ENCODE results near the gene MPRIP.

MPRIP gene

DNA sequence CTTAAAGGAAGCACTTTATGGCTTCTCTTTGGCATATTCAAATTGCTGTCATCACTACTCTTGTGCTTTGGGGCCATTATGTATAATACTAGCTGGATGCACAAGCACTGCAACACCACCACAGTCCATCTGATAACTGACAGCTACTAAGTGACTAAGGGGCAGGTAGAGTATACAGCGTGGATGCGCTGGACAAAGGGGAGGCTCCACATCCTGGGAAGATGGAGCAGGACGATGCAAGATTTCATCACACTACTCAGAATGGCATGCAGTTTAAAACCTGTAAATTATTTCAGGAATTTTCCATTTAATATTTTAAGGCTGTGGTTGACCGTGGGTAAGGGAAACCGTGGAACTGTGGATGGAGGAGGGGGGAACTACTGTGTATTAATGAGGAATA is 25.0 kb downstream of the MPRIP start:
- no peak for DNase-seq (ENCODE audit: low spot score)

DNA sequence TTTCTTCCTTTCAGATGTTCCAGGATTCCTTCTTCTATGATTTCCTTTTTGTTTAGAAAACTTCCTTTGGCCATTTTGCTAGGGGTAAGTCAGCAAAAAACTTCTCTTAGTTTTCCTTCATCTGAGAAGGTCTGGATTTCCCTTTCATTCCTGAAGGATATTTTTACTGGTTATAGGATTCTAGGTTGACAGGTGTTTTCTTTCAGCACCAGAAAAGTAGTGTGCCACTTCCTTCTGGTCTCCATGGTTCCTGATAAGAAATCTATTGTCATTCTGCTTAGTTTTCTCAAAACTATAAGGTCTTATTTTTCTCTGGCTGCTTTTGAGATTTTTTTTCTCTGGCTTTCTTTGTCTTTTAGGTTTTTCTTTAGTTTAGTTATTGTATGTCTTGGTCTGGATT is 27.6 kb downstream of the MPRIP start:
- no peak for DNase-seq (ENCODE audit: low spot score)

DNA sequence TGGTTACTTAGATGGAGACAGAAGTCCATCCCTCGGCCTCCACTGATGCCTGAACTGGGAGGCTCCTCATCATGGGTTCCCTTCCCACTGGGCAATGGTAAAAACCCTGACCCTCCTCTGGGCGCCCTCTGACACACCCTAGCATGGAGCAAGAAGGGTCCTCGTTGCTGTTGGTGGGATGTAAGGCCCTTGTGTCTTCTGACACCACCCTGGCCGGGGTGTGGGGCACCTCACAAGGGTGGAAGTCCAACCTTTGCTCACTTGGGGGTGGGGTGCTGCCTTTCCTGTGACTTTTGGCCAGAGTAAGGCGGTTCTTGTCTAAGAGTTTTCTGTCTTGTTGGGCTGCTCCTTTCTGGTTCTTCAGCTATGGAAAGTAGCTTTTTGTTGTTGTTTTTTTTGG is 28.7 kb downstream of the MPRIP start:
- no peak for DNase-seq (ENCODE audit: low spot score)

DNA sequence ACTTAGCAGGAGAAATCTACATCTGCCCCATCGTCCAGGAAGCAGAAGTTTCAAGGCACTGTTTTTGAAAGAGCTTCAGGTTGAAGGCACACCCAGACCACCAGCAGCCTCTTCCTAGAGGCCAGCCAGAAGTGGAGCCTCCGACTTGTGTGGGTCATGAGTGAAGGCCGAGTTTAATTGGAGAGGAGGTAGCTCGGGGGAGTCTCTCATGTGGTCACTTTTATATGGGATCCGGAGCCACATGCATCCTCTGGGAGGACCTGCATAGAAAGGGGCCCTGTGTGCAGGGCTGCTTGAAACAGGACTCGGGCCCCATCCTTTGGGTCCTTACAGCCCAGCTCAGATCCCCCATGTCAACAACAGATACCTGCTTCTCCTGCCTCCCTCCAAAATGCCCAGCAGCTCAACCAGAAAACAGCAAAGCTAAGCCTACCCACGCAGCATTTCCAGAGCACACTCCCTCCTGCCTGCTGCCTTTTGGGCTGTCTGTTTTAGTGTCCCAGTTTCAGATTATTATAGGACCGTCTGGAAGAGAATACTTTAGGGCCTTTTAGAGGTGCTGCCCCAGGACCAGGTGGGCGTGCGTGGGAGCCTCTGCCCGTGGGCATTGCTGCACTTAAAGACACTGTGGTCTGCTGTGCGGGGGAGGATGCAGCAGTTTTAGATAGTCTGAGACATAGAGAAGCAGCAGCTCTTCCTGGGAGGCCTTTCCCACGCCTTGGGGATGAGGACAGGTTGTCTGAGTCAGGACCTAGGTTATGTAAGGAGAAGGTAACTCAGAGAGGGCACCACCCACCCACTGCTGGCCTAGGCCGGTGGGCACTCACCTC is 29.5 kb downstream of the MPRIP start:
- no peak for DNase-seq (ENCODE audit: low spot score)

DNA sequence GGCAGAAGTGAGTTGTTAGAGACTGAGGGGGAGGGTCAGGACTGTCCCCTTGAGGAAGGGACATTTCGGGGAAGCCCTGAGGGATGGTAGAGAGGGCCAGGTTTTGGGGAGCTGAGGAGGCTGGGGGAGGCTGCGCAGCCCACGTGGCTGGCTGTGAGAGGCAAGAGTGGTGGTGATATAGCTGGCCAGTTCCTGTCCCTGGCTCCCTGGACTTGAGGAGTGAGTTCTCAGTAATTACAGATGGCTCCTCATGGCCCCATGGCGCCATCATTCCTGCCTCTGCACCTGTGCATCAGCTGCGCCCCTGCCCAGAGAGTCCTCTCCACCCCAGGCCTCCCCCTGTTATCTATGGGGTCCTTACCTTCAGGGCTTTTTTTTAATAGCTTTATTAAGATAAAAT is 30.3 kb downstream of the MPRIP start:
- no peak for DNase-seq (ENCODE audit: low spot score)

DNA sequence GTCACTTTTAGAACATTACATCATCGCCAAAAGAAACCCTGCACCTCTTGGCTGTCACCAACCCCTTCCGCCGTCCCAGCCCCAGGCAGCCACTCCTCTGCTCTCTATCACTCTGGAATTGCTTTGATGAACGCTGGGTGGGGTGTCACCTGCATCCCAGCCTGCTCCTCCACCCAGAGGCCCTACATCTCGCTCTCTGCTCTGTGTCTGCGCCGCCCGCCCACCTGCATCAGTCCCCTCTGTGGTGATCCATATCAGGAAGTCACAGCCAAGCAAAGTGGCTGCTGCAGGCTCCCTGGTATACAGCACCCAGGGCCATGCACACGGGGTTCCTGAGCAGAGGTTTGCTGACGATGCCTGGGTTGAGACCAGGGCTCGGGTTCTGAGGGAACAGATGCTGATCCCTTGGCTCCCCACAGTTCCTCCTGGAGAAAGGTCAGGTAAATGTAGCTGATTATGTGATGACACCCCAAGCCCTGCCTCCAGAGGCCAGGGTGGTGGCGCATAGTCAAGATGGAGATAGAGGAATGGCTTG is 30.8 kb downstream of the MPRIP start:
- no peak for DNase-seq (ENCODE audit: low spot score)

DNA sequence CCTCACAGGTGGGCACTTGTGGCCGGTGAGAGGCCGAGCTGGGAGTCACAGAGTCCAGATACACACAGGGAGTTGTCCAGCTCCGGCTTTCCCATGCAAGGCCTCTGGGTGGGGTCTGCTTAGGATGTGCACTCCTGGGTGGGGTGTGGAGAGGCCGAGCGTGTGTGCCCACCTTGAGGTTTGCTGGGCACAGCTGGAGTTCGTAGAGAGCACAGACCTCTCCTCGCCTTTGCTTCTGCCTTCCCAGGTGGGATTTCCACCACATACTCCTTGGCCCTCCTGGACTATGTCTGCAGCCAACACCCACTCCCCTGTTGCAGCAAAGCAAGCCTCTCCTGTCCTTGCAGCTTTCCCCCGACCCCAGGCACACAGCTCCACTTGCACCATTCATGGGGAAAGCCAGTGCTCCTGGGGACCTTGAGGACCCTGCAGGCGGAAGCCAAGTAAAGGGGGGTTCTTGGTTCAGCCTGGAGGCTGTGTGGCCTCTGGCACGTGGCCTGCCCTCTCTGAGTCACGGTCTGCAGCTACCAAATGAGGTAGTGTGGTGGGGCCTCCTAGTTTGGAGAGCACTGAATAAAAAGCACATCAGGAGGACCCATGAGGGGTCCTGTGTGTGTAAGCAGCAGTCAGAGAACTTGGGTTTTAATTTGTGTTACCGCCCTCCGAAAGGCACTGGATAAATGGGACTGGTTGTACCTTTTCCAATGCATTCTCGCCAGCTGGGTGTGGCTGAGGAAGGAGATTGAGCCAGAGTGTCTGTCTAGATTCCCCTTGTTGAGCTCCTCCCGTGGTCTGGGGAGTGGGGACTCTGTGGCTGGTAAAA is 31.5 kb downstream of the MPRIP start:
- DNase-seq (ENCODE audit: low spot score), result no peak

DNA sequence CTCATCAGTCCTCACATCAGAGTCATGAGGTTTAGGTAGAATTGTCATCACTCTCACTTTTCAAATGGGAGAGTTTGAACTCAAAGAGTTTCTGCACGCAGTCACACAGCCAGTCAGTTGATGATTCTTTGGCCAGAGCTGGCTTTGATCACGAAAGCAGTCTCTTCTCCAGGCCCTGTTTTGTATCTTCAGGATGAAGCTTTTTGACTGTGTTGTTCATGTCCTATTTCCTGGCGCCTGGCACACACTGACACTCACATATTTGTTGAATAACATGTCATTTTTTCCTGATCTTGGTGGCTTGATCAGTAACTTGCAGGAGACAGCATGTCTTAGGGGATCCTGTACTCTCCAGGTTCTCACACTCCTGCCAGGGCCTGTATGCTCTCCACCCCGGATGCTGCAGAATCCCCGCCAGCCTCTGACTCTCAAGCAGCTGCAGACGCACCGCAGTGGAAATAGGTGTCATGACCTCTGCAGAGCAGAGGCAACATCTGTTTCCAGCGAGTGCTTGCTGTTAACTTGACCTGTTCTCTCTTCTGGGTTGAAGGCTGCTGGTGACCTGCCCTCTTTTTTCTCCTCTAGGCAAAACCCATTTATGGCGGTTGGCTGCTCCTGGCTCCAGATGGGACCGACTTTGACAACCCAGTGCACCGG is 33.0 kb downstream of the MPRIP start:
- DNase-seq (ENCODE audit: low spot score), result no peak

DNA sequence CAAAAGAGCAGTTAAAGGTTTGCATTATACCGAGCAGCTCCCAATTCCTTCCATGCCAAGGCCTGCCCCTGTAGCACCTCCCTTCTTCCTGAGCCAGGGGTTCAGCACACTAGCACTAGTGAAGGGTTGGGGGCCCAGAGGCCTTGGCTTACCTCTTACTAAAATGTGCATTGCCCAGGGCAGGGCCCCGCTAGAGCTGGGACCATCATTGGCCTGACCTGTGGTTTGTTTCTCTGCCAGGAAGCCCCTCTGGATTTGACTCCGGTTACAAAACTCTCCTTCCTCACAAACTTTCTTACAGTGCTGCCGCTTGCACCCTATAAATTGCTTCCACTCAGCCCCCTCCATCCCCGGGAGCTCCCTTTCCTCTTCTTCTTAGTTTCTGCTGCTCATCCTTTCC is 33.8 kb downstream of the MPRIP start:
- no peak for DNase-seq (ENCODE audit: low spot score)

DNA sequence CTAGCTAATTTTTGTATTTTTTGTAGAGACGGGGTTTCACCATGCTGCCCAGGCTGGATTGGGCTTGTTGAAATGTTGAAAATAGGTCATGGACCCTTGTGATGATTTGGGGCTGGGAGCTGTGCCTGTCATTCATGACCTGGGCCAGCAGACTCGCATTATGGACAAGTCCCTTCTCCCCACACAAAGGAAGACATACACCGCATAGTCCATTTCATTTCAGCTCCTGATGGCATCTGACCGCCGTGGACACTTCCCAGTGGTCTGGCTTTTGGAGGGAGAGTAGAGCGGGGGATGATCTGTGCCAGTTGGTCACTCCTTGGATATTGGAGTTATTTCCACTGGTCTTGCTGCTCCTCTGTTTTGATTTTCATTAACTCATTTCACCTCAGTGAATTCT is 34.8 kb downstream of the MPRIP start:
- DNase-seq (ENCODE audit: low spot score), result no peak

DNA sequence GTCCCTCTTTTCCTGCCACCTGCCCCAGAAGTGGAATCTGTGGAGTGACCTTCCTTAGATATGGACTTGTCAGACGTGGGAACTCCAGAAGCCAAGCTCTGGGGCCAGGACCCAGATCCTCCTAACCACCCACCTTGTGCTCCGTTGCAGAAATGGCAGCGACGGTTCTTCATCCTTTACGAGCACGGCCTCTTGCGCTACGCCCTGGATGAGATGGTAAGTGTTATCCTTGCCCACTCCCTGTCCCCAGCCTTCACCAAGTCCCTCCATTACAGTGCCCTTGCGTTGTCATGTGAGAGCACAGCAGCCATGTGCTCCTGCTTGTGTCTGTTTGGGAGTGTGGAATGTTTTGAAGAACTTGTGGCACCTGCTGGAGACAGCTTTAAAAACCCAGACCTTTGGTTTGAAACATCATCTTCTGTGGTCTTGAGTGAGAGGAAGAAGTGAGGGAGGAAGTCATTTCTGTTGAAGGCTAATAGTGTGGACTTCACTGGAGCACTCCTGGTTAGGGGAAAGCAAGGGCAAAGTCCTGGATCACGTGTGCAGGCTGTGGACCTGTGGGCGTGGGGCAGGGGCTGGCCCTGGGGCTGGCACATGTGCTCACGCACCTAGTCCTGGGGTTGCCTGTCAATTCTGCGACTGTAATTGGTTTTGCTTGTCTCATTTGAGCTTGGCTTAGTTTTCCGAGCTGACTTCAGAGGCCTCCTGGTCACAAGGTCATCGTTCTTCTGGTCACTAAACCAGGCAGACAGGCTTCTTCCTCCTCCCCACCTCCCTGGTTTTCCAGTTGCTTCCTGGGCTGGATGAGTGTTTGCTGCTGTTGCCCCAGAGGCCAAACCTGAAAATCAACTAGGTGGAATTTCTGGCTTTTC is 35.8 kb downstream of the MPRIP start:
- no peak for DNase-seq (ENCODE audit: low spot score)

DNA sequence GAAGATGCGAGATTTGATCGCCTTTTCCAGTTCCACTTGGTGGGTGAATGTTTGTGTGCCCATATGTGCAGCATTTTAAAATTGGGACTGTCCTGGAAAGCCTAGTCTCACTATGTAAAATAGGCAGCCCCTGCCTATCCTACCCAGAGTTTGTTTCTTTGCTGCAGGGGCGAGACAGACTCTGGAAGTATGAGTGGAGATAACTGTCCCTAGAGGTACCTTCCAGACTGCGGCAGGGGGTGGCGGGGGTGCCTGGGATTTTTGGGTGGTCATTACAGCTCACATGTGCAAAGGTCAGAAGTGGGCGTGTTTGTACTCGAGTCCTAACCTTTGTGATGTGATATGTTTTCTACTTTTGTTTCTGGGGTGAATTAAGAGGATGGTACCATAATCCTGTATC is 36.6 kb downstream of the MPRIP start:
- DNase-seq (ENCODE audit: low spot score), result no peak

DNA sequence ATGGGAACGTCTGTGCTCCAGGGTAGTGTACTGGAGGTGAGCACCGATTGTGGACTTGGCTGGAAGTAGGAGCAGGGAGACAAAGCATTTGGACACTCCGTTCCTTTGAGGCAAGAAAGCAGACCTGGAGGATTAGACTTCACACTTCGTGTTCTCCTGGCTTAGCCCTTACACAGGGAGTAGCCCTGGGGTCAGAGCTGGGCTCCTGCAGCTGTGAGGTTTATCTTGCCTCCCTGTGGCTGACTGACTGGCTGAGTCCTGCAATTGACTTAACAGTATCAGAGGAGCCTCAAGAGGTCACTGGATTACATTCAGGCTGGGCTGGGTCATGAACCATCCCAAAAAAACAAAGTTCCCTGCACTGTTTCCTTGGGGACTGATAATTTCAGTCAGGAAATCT is 37.1 kb downstream of the MPRIP start:
- no peak for DNase-seq (ENCODE audit: low spot score)

DNA sequence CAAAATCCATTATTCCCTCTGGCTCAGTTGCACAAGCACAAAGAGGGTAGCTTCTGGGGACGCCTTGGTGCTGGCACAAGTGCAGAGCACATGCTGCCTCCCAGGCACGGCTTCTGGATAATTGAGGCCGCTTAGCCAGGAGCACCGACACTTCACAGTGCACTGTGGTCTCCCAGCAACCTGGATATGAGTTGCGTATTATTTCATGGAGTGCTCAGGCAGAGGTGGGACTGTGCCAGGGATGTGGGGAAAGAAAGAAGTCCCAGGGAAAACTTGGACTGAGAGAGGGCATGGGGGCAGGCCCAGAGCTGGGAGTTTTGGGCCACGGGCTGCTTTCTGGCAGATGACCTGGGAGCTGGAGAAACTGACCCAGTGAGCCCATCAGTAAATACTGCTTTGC is 37.5 kb downstream of the MPRIP start:
- peak; percentile 77 for DNase-seq (ENCODE audit: low spot score)

DNA sequence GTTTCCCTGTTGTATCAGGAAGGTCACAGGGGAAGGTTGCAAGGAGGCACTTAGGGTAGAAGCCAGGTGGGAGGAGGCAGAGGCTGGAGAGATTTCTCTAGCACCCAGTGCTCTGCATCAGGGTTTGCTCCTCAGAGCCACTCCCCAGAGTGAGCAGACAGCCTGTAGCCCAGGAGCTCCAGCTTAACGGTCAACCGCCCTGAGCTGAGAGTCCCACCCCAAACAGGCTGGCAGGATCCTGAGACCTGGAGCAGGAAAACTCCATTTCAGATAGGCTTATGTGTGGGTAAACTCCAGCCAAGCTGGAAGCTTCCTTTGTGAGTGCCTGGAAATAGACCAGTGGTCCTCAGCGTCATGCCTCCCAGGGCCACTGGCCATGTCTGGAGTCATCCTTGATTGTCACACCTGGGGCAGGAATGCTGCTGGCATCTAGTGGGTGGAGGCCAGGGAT is 37.9 kb downstream of the MPRIP start:
- DNase-seq (ENCODE audit: low spot score), result no peak

DNA sequence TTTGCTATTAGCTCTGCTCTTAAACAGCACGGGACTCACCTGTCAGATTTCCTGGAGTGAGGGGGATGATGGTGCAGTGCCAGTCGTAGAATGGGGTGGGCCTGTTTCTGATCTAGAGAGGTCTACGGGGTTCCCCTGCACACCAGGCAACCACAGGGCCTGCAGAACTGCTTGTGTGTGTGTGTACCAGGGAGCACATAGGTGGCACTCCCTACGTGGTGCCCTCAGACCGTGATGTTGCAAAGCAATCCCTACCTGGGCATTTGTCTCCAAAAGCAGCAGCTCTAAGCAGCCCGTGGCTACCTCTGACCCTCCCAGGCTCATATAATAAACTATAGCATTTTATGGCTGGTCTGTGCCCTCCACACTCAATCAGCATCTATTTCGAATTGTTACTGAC is 38.5 kb downstream of the MPRIP start:
- DNase-seq (ENCODE audit: low spot score), result no peak

DNA sequence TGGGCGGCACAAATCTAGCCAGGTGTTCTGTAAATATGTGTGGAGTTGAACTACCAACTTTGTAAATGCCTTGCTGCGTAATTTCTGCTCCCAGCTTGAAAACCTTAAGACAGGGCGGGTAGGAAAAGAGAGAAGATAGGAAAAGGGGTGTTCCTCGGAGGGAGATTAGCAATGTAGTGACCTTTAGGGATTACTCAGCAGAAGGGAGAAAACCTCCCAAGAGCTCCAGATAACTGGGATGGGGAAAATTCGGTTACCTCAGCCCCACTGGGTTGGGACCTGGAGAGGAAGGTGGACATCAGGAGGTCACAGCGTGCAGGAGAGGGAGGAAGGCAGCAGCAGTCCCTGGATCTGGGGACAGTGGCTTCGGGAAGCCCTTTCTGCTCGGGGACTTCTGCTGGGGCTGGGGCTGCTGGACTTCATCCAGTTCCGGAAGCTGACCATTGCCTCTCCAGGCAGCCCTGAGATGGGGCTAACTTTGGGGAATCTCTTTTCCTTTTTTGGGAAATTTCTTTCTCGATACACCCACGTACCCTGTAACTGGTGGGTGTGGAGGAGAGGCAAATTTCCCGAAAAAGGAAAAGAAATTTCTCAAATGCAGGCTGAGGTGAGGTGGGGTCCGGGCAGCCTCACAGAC is 39.2 kb downstream of the MPRIP start:
- no peak for DNase-seq (ENCODE audit: low spot score)

DNA sequence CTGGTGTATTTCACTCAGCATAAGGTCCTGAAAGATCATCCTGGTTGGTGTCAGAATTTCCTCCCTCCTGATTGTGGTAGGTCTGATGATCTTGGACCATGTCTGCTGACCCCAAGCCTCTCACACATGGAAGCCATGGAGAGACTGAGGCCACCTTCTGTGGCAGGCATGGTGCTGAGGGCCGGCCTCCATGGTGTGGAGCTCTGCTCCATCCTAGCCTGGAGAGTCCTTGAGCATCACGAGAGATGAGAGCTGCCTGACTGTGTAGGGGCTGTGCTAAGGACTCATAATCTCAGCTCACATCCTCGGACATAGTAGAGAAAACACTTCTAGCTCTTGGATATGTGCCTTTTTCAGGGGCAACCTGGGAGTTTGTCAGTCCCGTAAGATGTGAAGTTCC is 40.6 kb downstream of the MPRIP start:
- DNase-seq (ENCODE audit: low spot score), result no peak

DNA sequence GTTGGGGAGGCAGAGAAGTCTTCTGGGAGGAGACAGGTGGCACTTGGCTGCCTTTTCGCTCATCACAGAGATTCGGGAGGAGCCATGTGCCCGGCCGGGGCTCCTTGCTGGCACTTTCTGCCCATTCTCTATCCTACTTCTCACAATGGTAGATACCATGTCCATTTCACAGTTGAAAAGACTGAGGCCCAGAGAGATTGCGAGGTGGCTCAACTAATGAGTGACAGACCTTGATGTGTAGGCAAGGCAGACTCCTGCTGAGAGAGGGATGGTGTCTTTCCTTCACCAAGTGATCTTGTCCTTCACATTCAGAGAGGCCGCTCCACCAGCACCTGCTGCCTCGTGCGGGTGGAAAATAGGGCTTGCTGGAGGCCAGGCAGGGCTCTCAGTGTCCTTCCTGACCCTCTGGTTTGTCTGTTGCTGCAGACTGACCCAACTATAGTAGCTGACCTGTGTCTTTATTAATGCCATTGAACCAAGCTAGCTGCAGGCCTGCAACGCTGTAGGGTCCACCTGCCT is 42.1 kb downstream of the MPRIP start:
- no peak for DNase-seq (ENCODE audit: low spot score)

DNA sequence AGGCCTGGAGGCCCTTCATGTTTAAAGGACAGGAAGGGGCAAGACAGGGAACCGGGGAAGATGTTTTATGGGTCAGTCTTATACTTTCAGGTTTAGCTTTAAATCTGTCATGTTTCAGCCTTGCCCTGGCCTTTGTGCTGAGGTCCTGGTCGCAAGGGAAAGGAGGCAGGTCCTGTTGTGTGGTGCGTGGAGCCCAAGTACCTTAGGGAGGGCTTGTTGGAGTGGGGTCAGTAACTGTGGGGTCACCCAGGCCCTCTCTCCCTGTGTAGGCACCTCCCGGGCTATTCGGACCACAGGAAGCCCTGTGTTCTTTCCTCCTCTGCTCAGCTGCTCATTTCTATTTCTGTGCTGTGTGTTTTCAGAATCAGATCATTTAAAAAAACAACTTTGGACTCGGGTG is 42.7 kb downstream of the MPRIP start:
- no peak for DNase-seq (ENCODE audit: low spot score)

DNA sequence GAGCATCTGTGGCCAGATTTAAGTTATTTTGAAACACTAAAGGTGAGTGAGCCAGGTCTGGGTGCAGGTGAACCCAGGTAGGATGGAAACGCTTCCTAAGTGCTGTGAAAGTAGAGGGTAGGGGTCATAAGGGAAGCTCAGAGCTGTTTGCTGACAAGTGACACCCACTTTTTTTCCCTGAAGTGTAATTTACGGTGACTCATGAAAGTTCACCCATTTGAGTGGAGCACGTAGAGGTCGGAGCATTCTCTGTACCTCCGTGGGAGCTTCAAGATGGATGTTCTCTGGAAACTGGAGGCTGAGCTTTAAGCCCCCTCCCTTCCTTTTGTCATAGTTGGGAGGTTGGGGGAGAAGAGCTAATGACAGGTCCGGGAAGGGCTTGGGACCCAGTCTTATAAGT is 44.3 kb downstream of the MPRIP start:
- no peak for DNase-seq (ENCODE audit: low spot score)

All from Ammon's horn (tissue), 1 donor.